ENCODE data around the gene ACD.
"Not testable (repeated sequence)": the region's sequence is repeated elsewhere in the genome, so short reads cannot be mapped to it uniquely, and the experiment has no call there.

The ACD gene

GRCh38 chr16:67702130-67702529, 42.1 kb upstream of the ACD start:
- TF ChIP-seq ZNF274 (IDR thresholded peaks at IDR 0.05; ENCODE audit: low read depth, low read length), result no peak
- no peak for TF ChIP-seq YY1 (IDR thresholded peaks at IDR 0.05; ENCODE audit: insufficient read depth, insufficient read length)
- TF ChIP-seq SUZ12 (IDR thresholded peaks at IDR 0.05; ENCODE audit: extremely low read depth, insufficient read depth, insufficient read length), result no peak
- H3K9me3 ChIP-seq (ENCODE audit: insufficient read depth, low read length), result peaks cover 13% of the 10 kb centered on the region; the same call in 1 of the 2 replicates

GRCh38 chr16:67701420-67701819, 41.4 kb upstream of the ACD start:
- Histone ChIP-seq H3K4me3 (ENCODE audit: insufficient read length, low read depth) (no peak overlapping the region), H3K9ac (ENCODE audit: insufficient read length, low read depth) (no peak overlapping the region), H3K36me3 (ENCODE audit: insufficient read depth, insufficient read length, low read length) (peaks cover 17% of the 10 kb centered on the region), H3K4me1 (ENCODE audit: insufficient read depth, insufficient read length) (no peaks in the 10 kb centered on the region), H3K27me3 (ENCODE audit: insufficient read depth, insufficient read length) (no peaks in the 10 kb centered on the region), H3K9me3 (ENCODE audit: insufficient read depth, low read length) (peaks cover 13% of the 10 kb centered on the region; the same call in 1 of the 2 replicates)
- DNase-seq (ENCODE audit: low read depth, low spot score), result no peak
- no peak for TF ChIP-seq YY1 (IDR thresholded peaks at IDR 0.05; ENCODE audit: insufficient read depth, insufficient read length)
- TF ChIP-seq SUZ12 (IDR thresholded peaks at IDR 0.05; ENCODE audit: extremely low read depth, insufficient read depth, insufficient read length), result no peak
- TF ChIP-seq ZNF274 (IDR thresholded peaks at IDR 0.05; ENCODE audit: low read depth, low read length), result no peak

More at GRCh38 chr16:67702130-67702529, 42.1 kb upstream of the ACD start:
- peaks cover 17% of the 10 kb centered on the region for H3K36me3 ChIP-seq (ENCODE audit: insufficient read depth, insufficient read length, low read length)
- H3K9ac ChIP-seq (ENCODE audit: insufficient read length, low read depth), result no peak overlapping the region
- no peaks in the 10 kb centered on the region for H3K27me3 ChIP-seq (ENCODE audit: insufficient read depth, insufficient read length)
- DNase-seq (ENCODE audit: low read depth, low spot score), result no peak
- H3K4me1 ChIP-seq (ENCODE audit: insufficient read depth, insufficient read length), result no peaks in the 10 kb centered on the region
- H3K4me3 ChIP-seq (ENCODE audit: insufficient read length, low read depth), result no peak overlapping the region

- H3K9ac ChIP-seq (ENCODE audit: insufficient read length, low read depth), result no peak overlapping the region
- DNase-seq (ENCODE audit: low read depth, low spot score), result no peak
- H3K4me3 ChIP-seq (ENCODE audit: insufficient read length, low read depth), result no peak overlapping the region
- no peaks in the 10 kb centered on the region for H3K4me1 ChIP-seq (ENCODE audit: insufficient read depth, insufficient read length)
- H3K27me3 ChIP-seq (ENCODE audit: insufficient read depth, insufficient read length), result no peaks in the 10 kb centered on the region
- peaks cover 13% of the 10 kb centered on the region for H3K36me3 ChIP-seq (ENCODE audit: insufficient read depth, insufficient read length, low read length)
- TF ChIP-seq YY1 (IDR thresholded peaks at IDR 0.05; ENCODE audit: insufficient read depth, insufficient read length), result no peak
- TF ChIP-seq ZNF274 (IDR thresholded peaks at IDR 0.05; ENCODE audit: low read depth, low read length), result no peak
- TF ChIP-seq SUZ12 (IDR thresholded peaks at IDR 0.05; ENCODE audit: extremely low read depth, insufficient read depth, insufficient read length), result no peak
- H3K9me3 ChIP-seq (ENCODE audit: insufficient read depth, low read length), result peaks cover 13% of the 10 kb centered on the region; the same call in 1 of the 2 replicates
These were observed 39.2 kb upstream of the ACD start for GRCh38 chr16:67699265-67699664.

- TF ChIP-seq SUZ12 (IDR thresholded peaks at IDR 0.05; ENCODE audit: extremely low read depth, insufficient read depth, insufficient read length) (no peak), YY1 (IDR thresholded peaks at IDR 0.05; ENCODE audit: insufficient read depth, insufficient read length) (no peak), ZNF274 (IDR thresholded peaks at IDR 0.05; ENCODE audit: low read depth, low read length) (no peak)
- Histone ChIP-seq H3K9ac (ENCODE audit: insufficient read length, low read depth) (no peak overlapping the region), H3K36me3 (ENCODE audit: insufficient read depth, insufficient read length, low read length) (peaks cover 13% of the 10 kb centered on the region), H3K4me1 (ENCODE audit: insufficient read depth, insufficient read length) (no peaks in the 10 kb centered on the region), H3K9me3 (ENCODE audit: insufficient read depth, low read length) (peaks cover 13% of the 10 kb centered on the region; the same call in 1 of the 2 replicates), H3K27me3 (ENCODE audit: insufficient read depth, insufficient read length) (no peaks in the 10 kb centered on the region), H3K4me3 (ENCODE audit: insufficient read length, low read depth) (no peak overlapping the region)
- no peak for DNase-seq (ENCODE audit: low read depth, low spot score)
These were observed 37.5 kb upstream of the ACD start for GRCh38 chr16:67697422-67698185.

GRCh38 chr16:67694611-67695010, 34.6 kb upstream of the ACD start:
- peaks cover 13% of the 10 kb centered on the region for H3K36me3 ChIP-seq (ENCODE audit: insufficient read depth, insufficient read length, low read length)
- DNase-seq (ENCODE audit: low read depth, low spot score), result no peak
- H3K27me3 ChIP-seq (ENCODE audit: insufficient read depth, insufficient read length), result no peaks in the 10 kb centered on the region
- no peak overlapping the region for H3K4me3 ChIP-seq (ENCODE audit: insufficient read length, low read depth)
- H3K9me3 ChIP-seq (ENCODE audit: insufficient read depth, low read length), result peaks cover 8% of the 10 kb centered on the region; the same call in 1 of the 2 replicates
- H3K9ac ChIP-seq (ENCODE audit: insufficient read length, low read depth), result no peak overlapping the region
- TF ChIP-seq ZNF274 (IDR thresholded peaks at IDR 0.05; ENCODE audit: low read depth, low read length) (no peak), YY1 (IDR thresholded peaks at IDR 0.05; ENCODE audit: insufficient read depth, insufficient read length) (no peak), SUZ12 (IDR thresholded peaks at IDR 0.05; ENCODE audit: extremely low read depth, insufficient read depth, insufficient read length) (no peak)
- no peaks in the 10 kb centered on the region for H3K4me1 ChIP-seq (ENCODE audit: insufficient read depth, insufficient read length)

- H3K9me3 ChIP-seq (ENCODE audit: insufficient read depth, low read length); H3K9ac ChIP-seq (ENCODE audit: insufficient read length, low read depth); DNase-seq (ENCODE audit: low read depth, low spot score); H3K4me1 ChIP-seq (ENCODE audit: insufficient read depth, insufficient read length); H3K4me3 ChIP-seq (ENCODE audit: insufficient read length, low read depth); H3K27me3 ChIP-seq (ENCODE audit: insufficient read depth, insufficient read length): not testable (repeated sequence)
- H3K36me3 ChIP-seq (ENCODE audit: insufficient read depth, insufficient read length, low read length), result peaks cover 10% of the 10 kb centered on the region
These were observed 33.6 kb upstream of the ACD start for GRCh38 chr16:67693517-67694285.

- no peaks in the 10 kb centered on the region for H3K27me3 ChIP-seq (ENCODE audit: insufficient read depth, insufficient read length)
- H3K4me1 ChIP-seq (ENCODE audit: insufficient read depth, insufficient read length), result no peaks in the 10 kb centered on the region
- peaks cover 34% of the 10 kb centered on the region for H3K36me3 ChIP-seq (ENCODE audit: insufficient read depth, insufficient read length, low read length)
- TF ChIP-seq SUZ12 (IDR thresholded peaks at IDR 0.05; ENCODE audit: extremely low read depth, insufficient read depth, insufficient read length) (no peak), YY1 (IDR thresholded peaks at IDR 0.05; ENCODE audit: insufficient read depth, insufficient read length) (no peak), ZNF274 (IDR thresholded peaks at IDR 0.05; ENCODE audit: low read depth, low read length) (no peak)
- no peak overlapping the region for H3K9ac ChIP-seq (ENCODE audit: insufficient read length, low read depth)
- no peaks in the 10 kb centered on the region for H3K9me3 ChIP-seq (ENCODE audit: insufficient read depth, low read length)
- no peak for DNase-seq (ENCODE audit: low read depth, low spot score)
- no peak overlapping the region for H3K4me3 ChIP-seq (ENCODE audit: insufficient read length, low read depth)
These were observed 25.5 kb upstream of the ACD start for GRCh38 chr16:67685388-67686112.

All from NT2/D1 (cell line).